Measurements from ENCODE around the gene PTH1R. TPM values are rescaled to one million over a fixed set of nuclear protein-coding genes. Genes with fewer than 3 reads are reported as not detected.

Gene PTH1R
- total RNA-seq, 1 experiment from 2014 or later = 0.32 TPM

- H3K9me2 ChIP-seq (ENCODE audit: insufficient read depth) = no peaks in the 10 kb centered on the region
- no peak overlapping the region for H3K4me3 ChIP-seq (replicated peaks in 1 of 2; ENCODE audit: low read depth in 1 of 2, low read length in 2 of 2)
- no peaks in the 10 kb centered on the region for H3K79me2 ChIP-seq (ENCODE audit: insufficient read depth, low read length)
- no peaks in the 10 kb centered on the region for H4K20me1 ChIP-seq (ENCODE audit: insufficient read depth)
- no peaks in the 10 kb centered on the region for H3K9me3 ChIP-seq (ENCODE audit: control insufficient read depth in 1 of 2, insufficient read depth in 1 of 2, low read depth in 1 of 2, low read length in 2 of 2)
- RAD21 ChIA-PET (ENCODE audit: low non-redundant PET in 1 of 2, low total read pairs in 2 of 2, uncharacterized antibody in 2 of 2, unreplicated experiment in 2 of 2) = no interaction called here
- no peak overlapping the region for H3K9ac ChIP-seq (ENCODE audit: low read length)
- DNase-seq (ENCODE audit: low read depth, low spot score) (no peak), ATAC-seq (no peak)
- H3K4me2 ChIP-seq (ENCODE audit: low read length) = no peak overlapping the region
- no peak overlapping the region for H2AFZ ChIP-seq (ENCODE audit: low read depth, low read length, poor library complexity, severe bottlenecking)
- H3K27me3 ChIP-seq (ENCODE audit: insufficient read depth, low read length) = no peaks in the 10 kb centered on the region
- POLR2A ChIA-PET = no interaction called here
- intact Hi-C loops (cut with micrococcal nuclease) = no loop called here
- CTCF ChIA-PET = no interaction called here
- TF ChIP-seq SRF (IDR thresholded peaks at IDR 0.05; ENCODE audit: low read depth) (no peak), REST (IDR thresholded peaks at IDR 0.05; ENCODE audit: low read depth) (no peak), RAD21 (IDR thresholded peaks at IDR 0.05; ENCODE audit: low read depth) (no peak), EGR1 (IDR thresholded peaks at IDR 0.05; ENCODE audit: low read depth) (no peak), ATF3 (IDR thresholded peaks at IDR 0.05) (no peak), ZNF274 (IDR thresholded peaks at IDR 0.05; ENCODE audit: low read depth, low read length) (no peak), EZH2 (IDR thresholded peaks at IDR 0.05) (no peak), ZFX (IDR thresholded peaks at IDR 0.05) (no peak), CEBPB (IDR thresholded peaks at IDR 0.05; ENCODE audit: low read depth) (no peak), EZH2phosphoT487 (IDR thresholded peaks at IDR 0.05; ENCODE audit: borderline replicate concordance) (no peak), POLR2A (IDR thresholded peaks at IDR 0.05; ENCODE audit: borderline replicate concordance, extremely low read depth, insufficient read depth, insufficient read length) (no peak), SP1 (IDR thresholded peaks at IDR 0.05; ENCODE audit: low read depth) (no peak), FOSL1 (IDR thresholded peaks at IDR 0.05; ENCODE audit: low read depth) (no peak), YY1 (IDR thresholded peaks at IDR 0.05; ENCODE audit: extremely low read depth, insufficient replicate concordance, low read depth, low read length) (no peak), CBX3 (IDR thresholded peaks at IDR 0.05; ENCODE audit: low read depth) (no peak), POLR2AphosphoS5 (IDR thresholded peaks at IDR 0.05; ENCODE audit: low read depth, low read length) (no peak)
- TF ChIP-seq, protein P1, sequence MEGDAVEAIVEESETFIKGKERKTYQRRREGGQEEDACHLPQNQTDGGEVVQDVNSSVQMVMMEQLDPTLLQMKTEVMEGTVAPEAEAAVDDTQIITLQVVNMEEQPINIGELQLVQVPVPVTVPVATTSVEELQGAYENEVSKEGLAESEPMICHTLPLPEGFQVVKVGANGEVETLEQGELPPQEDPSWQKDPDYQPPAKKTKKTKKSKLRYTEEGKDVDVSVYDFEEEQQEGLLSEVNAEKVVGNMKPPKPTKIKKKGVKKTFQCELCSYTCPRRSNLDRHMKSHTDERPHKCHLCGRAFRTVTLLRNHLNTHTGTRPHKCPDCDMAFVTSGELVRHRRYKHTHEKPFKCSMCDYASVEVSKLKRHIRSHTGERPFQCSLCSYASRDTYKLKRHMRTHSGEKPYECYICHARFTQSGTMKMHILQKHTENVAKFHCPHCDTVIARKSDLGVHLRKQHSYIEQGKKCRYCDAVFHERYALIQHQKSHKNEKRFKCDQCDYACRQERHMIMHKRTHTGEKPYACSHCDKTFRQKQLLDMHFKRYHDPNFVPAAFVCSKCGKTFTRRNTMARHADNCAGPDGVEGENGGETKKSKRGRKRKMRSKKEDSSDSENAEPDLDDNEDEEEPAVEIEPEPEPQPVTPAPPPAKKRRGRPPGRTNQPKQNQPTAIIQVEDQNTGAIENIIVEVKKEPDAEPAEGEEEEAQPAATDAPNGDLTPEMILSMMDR (IDR thresholded peaks at IDR 0.05 in 2 of 3, conservative IDR thresholded peaks at IDR 0.05 in 1 of 3; ENCODE audit: borderline replicate concordance in 1 of 3, insufficient read depth in 1 of 3, low read depth in 2 of 3, low read length in 2 of 3) = no peak
- TF ChIP-seq, protein P2, sequence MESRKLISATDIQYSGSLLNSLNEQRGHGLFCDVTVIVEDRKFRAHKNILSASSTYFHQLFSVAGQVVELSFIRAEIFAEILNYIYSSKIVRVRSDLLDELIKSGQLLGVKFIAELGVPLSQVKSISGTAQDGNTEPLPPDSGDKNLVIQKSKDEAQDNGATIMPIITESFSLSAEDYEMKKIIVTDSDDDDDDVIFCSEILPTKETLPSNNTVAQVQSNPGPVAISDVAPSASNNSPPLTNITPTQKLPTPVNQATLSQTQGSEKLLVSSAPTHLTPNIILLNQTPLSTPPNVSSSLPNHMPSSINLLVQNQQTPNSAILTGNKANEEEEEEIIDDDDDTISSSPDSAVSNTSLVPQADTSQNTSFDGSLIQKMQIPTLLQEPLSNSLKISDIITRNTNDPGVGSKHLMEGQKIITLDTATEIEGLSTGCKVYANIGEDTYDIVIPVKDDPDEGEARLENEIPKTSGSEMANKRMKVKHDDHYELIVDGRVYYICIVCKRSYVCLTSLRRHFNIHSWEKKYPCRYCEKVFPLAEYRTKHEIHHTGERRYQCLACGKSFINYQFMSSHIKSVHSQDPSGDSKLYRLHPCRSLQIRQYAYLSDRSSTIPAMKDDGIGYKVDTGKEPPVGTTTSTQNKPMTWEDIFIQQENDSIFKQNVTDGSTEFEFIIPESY (IDR thresholded peaks at IDR 0.05; ENCODE audit: extremely low read depth, insufficient replicate concordance, low read length) = no peak
- peaks cover 0 to 13% of the 10 kb centered on the region in 2 experiments; a peak in 2 of 4 replicates for H3K4me1 ChIP-seq (ENCODE audit: control insufficient read depth in 1 of 2, insufficient read depth in 2 of 2, low read length in 2 of 2)
- H3K36me3 ChIP-seq (ENCODE audit: control insufficient read depth in 1 of 2, insufficient read depth in 2 of 2, low read length in 2 of 2) = no peaks in the 10 kb centered on the region
- BruUV-seq (replicated peaks) = no TSS peak
- H3K27ac ChIP-seq (ENCODE audit: low read depth, low read length) = no peak overlapping the region
Measured at GRCh38 chr3:46889381-46890110, 12.0 kb downstream of the PTH1R start.

All from HCT116 (cell line).